ENCODE data around the gene DNAJC10.
A peak's percentile ranks its signal among the peaks of the same experiment; 100 is the strongest.
"Not testable (repeated sequence)": the region's sequence is repeated elsewhere in the genome, so short reads cannot be mapped to it uniquely, and the experiment has no call there.

DNAJC10 gene

DNA sequence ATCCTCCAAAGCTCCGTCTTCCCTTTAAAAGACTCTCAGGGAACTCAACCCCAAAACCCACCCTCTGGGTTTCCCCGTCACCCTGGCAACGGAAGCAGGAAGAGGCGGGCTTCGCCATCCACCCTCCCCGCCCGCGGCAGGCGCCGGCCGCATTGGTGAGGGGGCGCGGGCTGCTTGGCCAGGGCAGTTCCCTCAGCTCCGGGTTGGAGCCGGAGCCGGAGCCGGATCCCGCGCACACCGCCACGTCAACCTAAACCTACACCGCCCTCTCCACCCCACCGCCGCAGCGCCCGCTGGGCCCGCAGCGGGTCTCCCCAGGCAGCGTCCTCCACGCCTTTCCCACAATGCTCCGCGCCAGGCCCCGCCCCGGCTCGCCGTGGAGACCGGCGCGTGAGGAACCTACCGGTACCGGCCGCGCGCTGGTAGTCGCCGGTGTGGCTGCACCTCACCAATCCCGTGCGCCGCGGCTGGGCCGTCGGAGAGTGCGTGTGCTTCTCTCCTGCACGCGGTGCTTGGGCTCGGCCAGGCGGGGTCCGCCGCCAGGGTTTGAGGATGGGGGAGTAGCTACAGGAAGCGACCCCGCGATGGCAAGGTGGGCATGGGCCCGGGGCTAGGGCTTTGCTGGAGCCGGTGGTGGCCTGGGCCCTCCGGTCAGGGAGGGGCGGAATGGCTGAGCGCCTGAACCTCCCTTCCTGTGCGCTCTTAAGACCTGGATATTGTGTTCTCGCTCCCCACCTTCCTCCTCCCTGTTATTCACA, at the start of gene DNAJC10:
TSS of gene DNAJC10 (plus strand) at position 366 of the 758 bp plus-strand sequence. CDS start 1,830 bp downstream, outside the sequence.
- peak; percentile 69 to 85 for DNase-seq (ENCODE audit: low read depth in 1 of 2, low spot score in 1 of 2)

GRCh38 chr2:182666674-182667314, 49.3 kb upstream of the DNAJC10 start:
- no peak for DNase-seq (ENCODE audit: low read depth in 1 of 2, low spot score in 1 of 2)

DNA sequence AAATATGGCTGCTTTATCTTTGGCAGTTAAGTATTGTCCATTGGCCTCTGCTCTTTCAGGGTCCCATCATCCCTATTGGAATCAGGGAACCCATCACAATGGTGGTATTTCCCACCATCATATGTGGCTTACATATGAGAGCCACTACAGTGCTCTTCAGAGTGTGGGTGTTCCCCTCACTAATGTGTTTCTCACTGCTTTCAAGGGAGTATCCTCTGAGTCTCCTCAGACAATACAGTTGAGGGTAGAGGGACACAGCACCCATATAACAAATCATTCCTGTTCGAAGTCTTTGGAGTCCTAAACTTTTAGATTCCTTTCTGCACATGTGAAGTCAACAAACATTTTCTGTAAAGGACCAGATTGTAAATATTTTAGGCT, 48.8 kb upstream of the DNAJC10 start:
- no peak for DNase-seq (ENCODE audit: low read depth in 1 of 2, low spot score in 1 of 2)

- no peak for DNase-seq (ENCODE audit: low read depth in 1 of 2, low spot score in 1 of 2)
These were observed 47.4 kb upstream of the DNAJC10 start for GRCh38 chr2:182668671-182669070.

DNA sequence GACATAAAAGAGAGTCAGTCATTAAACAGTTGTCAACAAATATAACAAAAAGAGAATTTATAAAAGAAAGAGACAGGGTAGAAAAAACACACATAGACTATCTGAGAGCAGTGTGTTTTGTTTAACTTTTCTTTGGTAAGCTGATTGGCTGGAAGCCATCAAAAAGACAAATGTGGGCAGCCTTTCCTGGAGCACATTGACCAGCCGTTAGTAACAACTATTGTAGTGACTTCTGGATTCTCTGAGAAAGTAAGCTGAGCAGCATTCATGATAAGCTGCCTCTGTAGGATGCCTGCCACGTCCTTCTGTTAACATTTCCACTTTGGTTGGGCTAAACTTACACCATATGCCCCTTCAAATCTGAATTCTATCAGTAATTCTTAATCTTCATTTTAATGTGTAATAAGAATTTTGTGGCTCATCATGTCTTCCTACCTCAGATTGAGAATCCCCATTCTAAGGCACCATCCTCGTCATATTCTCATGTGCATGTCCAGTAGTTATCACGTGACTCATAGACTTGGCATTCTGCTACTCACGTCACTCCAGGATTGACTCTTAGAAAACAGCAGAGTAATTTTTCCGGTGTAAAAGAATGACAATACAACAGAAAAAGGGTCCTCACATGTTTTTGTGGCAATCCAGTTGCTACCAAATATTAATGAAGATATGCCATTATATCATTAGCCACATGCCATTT, 43.4 kb upstream of the DNAJC10 start:
- no peak for DNase-seq (ENCODE audit: low read depth in 1 of 2, low spot score in 1 of 2)

DNA sequence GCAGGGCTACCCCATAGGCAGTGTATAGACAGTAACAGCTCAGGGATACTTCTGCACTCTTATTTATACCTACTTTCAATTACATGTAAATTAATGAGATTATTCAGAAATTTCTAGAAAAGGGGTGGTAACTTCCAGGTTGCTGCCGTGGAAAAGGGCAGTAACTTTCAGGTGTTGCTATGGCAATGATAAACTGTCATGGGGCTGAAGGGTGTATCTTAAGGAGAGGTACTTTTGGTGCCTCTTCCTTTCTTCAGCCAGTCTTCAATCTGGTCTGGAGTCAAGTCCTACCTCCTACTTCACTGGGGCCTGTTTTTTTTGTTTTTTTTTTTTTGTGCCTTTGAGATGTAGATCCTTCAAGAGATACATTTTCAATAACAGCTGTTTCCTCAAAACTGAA, 35.2 kb upstream of the DNAJC10 start:
- no peak for DNase-seq (ENCODE audit: low read depth in 1 of 2, low spot score in 1 of 2)

DNA sequence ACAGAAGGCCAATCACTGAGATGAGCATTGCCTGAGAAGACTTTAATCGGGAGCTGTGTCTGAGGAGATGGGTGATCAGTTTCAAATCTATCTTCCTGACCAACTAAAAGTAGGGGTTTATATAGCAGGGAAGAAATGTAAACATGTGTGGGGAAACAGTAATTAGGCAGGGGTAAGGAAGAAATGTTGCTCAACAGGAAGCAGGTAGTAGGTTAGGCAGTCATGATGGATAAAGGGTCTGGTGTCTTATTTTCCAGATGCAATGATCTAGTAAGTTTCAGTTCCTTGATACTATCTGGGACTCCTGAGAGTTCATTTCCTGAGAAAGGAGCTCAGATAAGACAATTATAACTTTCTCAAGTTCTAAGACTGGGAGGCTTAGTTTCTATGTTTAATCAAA, 33.8 kb upstream of the DNAJC10 start:
- no peak for DNase-seq (ENCODE audit: low read depth in 1 of 2, low spot score in 1 of 2)

DNA sequence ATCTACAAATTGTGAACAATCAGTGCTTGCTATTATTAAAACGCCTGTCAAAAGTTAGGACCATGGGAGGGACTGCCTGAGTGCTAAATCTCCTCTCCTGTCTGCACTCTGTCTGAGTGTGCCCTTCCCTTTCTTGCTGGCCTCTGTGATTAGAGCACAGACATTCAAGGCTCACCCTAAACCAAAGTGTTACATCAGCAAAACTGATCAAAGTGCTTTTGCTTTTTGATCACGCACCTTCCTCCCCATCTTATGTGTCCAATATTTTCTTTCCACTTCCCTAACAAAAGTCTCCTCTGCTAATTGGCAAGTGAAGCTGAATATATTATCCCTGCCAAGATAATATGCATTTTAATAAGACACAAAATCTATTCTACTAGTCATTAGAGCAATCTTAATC, 30.5 kb upstream of the DNAJC10 start:
- DNase-seq (ENCODE audit: low read depth in 1 of 2, low spot score in 1 of 2), result no peak

DNA sequence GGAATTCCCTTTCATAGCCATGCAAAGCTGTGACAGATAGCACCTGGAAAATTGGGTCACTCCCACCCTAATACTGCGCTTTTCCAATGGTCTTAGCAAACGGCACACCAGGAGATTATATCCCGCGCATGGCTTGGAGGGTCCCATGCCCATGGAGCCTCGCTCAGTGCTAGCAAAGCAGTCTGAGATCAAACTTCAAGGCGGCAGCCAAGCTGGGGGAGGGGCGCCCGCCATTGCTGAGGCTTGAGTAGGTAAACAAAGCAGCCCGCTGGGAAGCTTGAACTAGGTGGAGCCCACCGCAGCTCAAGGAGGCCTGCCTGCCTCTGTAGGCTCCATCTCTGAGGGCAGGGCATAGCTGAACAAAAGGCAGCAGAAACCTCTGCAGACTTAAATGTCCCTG, 29.3 kb upstream of the DNAJC10 start:
- DNase-seq (ENCODE audit: low read depth in 1 of 2, low spot score in 1 of 2), result not testable (repeated sequence)

DNA sequence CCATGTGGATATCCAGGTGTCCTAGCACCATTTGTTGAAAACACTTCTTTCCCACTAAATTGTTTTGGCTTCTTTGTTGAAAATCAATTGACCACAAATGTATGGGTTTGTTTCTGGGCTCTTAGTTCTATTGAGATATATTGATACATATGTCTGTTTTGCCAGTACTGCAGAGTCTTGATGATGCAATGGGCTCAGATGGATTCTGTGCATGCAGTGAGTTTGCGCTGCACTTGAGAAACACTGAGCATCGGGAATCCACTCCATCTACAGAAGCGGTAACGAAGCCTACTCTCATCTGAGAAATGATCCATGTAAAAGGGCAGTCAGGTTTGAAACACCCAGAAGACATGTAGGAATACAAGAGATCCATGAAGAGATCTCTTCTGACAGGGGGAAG, 21.9 kb upstream of the DNAJC10 start:
- DNase-seq (ENCODE audit: low read depth in 1 of 2, low spot score in 1 of 2), result no peak

- DNase-seq (ENCODE audit: low read depth in 1 of 2, low spot score in 1 of 2), result no peak
These were observed 20.3 kb upstream of the DNAJC10 start for GRCh38 chr2:182695776-182696175.

GRCh38 chr2:182698671-182699070, 17.4 kb upstream of the DNAJC10 start:
- no peak for DNase-seq (ENCODE audit: low read depth in 1 of 2, low spot score in 1 of 2)

GRCh38 chr2:182705761-182706160, 10.3 kb upstream of the DNAJC10 start:
- no peak for DNase-seq (ENCODE audit: low read depth in 1 of 2, low spot score in 1 of 2)

GRCh38 chr2:182706751-182707150, 9.3 kb upstream of the DNAJC10 start:
- DNase-seq (ENCODE audit: low read depth in 1 of 2, low spot score in 1 of 2), result no peak

DNA sequence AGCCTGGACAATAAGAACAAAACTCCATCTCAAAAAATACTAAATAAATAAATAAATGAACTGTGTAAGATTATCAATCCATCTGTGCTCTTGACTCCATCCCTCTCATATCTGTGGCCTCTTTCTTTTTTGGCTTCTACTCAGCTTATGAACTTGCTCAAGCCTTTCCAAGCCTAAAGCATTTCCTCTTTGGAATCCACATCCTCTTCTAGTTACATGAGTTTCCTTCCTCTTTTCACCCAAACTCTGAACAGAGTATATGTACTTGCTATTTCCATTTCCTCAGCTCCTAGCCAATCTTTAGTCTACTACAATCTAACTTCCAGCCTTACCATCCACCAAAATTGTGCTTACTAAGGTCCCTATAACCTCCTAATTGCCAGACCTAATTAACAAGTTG, 2.5 kb upstream of the DNAJC10 start:
- DNase-seq (ENCODE audit: low read depth in 1 of 2, low spot score in 1 of 2), result no peak

GRCh38 chr2:182715121-182715891, 751 bp upstream of the DNAJC10 start:
- no peak for DNase-seq (ENCODE audit: low read depth in 1 of 2, low spot score in 1 of 2)

GRCh38 chr2:182716650-182716979, 558 bp downstream of the DNAJC10 start:
- DNase-seq (ENCODE audit: low read depth in 1 of 2, low spot score in 1 of 2), result no peak

GRCh38 chr2:182717416-182717815, 1.4 kb downstream of the DNAJC10 start:
- no peak for DNase-seq (ENCODE audit: low read depth in 1 of 2, low spot score in 1 of 2)

GRCh38 chr2:182717816-182718215, 1.8 kb downstream of the DNAJC10 start:
- no peak for DNase-seq (ENCODE audit: low read depth in 1 of 2, low spot score in 1 of 2)

- no peak for DNase-seq (ENCODE audit: low read depth in 1 of 2, low spot score in 1 of 2)
These were observed 2.4 kb downstream of the DNAJC10 start for GRCh38 chr2:182718459-182718858.

GRCh38 chr2:182719116-182719515, 3.1 kb downstream of the DNAJC10 start:
- DNase-seq (ENCODE audit: low read depth in 1 of 2, low spot score in 1 of 2), result not testable (repeated sequence)

GRCh38 chr2:182724656-182725055, 8.6 kb downstream of the DNAJC10 start:
- DNase-seq (ENCODE audit: low read depth in 1 of 2, low spot score in 1 of 2), result no peak
